WTC11 (cell line): Measurements from ENCODE around the gene SMC1B.

ENCODE experiments used
- CREB1 ChIP-seq: sonication (generic); formaldehyde crosslinking; IDR thresholded peaks from 2 replicates; pipeline ENCODE4 v1.8.0; 2023; ENCODE audit warnings: mild to moderate bottlenecking, missing genetic modification reagents
- ESRRA ChIP-seq: sonication (generic); formaldehyde crosslinking; IDR thresholded peaks from 2 replicates; pipeline ENCODE4 v1.8.1; 2022; ENCODE audit warnings: mild to moderate bottlenecking, missing genetic modification reagents, borderline replicate concordance
- NR1H2 ChIP-seq: sonication (generic); formaldehyde crosslinking; IDR thresholded peaks from 2 replicates; pipeline ENCODE4 v1.9.0; 2021; ENCODE audit warnings: mild to moderate bottlenecking, moderate library complexity, missing genetic modification reagents
- SP1 ChIP-seq: sonication (generic); formaldehyde crosslinking; conservative IDR thresholded peaks from 2 replicates; pipeline ENCODE4 v1.8.1; 2022; ENCODE audit warnings: missing genetic modification reagents
- TF ChIP-seq, protein P1 (sequence below): fragments of 200-600 bp; IDR thresholded peaks from 2 replicates; pipeline ENCODE4 v1.8.0; 2022; ENCODE audit warnings: antibody characterized with exemption
- TF ChIP-seq, protein P2 (sequence below): sonication (generic); formaldehyde crosslinking; IDR thresholded peaks from 2 replicates; pipeline ENCODE4 v1.8.0; 2023; ENCODE audit warnings: mild to moderate bottlenecking, missing genetic modification reagents

DNA sequence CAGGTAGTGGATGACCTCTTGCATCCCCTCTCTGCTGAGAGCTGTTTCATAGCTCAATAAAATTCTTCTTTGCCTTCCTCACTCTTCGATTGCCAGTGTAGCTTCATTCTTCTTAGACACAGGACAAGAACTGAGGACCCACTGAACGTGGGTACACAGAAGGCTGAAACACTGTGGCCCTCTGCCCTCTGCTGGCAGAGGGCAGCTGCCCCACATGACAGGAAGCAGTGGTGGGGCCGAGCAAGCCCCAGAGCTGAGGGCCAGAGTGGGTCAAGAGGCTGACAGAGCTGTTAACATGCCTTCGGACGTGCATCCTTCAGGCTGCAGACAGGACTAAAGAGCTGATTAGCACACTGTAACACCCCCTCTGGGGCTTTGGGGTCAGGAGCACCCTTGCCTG lies 15.6 kb downstream of the SMC1B start:
- TF ChIP-seq, protein P1, sequence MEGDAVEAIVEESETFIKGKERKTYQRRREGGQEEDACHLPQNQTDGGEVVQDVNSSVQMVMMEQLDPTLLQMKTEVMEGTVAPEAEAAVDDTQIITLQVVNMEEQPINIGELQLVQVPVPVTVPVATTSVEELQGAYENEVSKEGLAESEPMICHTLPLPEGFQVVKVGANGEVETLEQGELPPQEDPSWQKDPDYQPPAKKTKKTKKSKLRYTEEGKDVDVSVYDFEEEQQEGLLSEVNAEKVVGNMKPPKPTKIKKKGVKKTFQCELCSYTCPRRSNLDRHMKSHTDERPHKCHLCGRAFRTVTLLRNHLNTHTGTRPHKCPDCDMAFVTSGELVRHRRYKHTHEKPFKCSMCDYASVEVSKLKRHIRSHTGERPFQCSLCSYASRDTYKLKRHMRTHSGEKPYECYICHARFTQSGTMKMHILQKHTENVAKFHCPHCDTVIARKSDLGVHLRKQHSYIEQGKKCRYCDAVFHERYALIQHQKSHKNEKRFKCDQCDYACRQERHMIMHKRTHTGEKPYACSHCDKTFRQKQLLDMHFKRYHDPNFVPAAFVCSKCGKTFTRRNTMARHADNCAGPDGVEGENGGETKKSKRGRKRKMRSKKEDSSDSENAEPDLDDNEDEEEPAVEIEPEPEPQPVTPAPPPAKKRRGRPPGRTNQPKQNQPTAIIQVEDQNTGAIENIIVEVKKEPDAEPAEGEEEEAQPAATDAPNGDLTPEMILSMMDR, result no peak
- TF ChIP-seq CREB1 (CRISPR knock-in tag) (no peak), SP1 (CRISPR knock-in tag) (no peak), NR1H2 (CRISPR knock-in tag) (no peak), ESRRA (no peak)
- TF ChIP-seq, protein P2, sequence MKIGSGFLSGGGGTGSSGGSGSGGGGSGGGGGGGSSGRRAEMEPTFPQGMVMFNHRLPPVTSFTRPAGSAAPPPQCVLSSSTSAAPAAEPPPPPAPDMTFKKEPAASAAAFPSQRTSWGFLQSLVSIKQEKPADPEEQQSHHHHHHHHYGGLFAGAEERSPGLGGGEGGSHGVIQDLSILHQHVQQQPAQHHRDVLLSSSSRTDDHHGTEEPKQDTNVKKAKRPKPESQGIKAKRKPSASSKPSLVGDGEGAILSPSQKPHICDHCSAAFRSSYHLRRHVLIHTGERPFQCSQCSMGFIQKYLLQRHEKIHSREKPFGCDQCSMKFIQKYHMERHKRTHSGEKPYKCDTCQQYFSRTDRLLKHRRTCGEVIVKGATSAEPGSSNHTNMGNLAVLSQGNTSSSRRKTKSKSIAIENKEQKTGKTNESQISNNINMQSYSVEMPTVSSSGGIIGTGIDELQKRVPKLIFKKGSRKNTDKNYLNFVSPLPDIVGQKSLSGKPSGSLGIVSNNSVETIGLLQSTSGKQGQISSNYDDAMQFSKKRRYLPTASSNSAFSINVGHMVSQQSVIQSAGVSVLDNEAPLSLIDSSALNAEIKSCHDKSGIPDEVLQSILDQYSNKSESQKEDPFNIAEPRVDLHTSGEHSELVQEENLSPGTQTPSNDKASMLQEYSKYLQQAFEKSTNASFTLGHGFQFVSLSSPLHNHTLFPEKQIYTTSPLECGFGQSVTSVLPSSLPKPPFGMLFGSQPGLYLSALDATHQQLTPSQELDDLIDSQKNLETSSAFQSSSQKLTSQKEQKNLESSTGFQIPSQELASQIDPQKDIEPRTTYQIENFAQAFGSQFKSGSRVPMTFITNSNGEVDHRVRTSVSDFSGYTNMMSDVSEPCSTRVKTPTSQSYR, result no peak
